Colonic mucosa (tissue), 4 donors: ENCODE data around the gene SERPINI1. TPM values are rescaled to one million over a fixed set of nuclear protein-coding genes. Genes with fewer than 3 reads are reported as not detected.

ENCODE experiments used
- DNase-seq: peaks from one replicate; pipeline ENCODE4 v3.0.0-alpha.2; 2020
- H3K27ac ChIP-seq: fragments of 200-600 bp; one replicate; pipeline ENCODE4 v1.8.0; 2021
- H3K27me3 ChIP-seq: fragments of 200-600 bp; one replicate; pipeline ENCODE4 v1.8.0; 2021
- H3K36me3 ChIP-seq: fragments of 200-600 bp; one replicate; pipeline ENCODE4 v1.8.0; 2021
- H3K4me1 ChIP-seq: fragments of 200-600 bp; one replicate; pipeline ENCODE4 v1.8.0; 2021; ENCODE audit warnings: mild to moderate bottlenecking
- H3K4me3 ChIP-seq: fragments of 200-600 bp; one replicate; pipeline ENCODE4 v1.8.0; 2021
- H3K9ac ChIP-seq, 2 donors: one replicate each; pipeline ENCODE4 v1.7.0; 2013; ENCODE audit warnings: control low read depth in 2 of 2, low read depth in 2 of 2, low read length in 2 of 2
- H3K9me3 ChIP-seq: fragments of 200-600 bp; one replicate; pipeline ENCODE4 v1.8.0; 2021
- intact Hi-C: fragments of 100-400 bp; cut with DNase I; formaldehyde crosslinking; loops from one replicate; pipeline ENCODE4 v1.14.1; 2022
- total RNA-seq, 2 donors: library from RNA; stranded (reverse); fragmentation: NEBNext Ultra II Directional in 1 of 2; extraction: Animal tissue kit (Norgen Biotek cat#: 25700) in 1 of 2; gene quantifications; one replicate each; pipeline ENCODE4 v1.2.1, GENCODE V29; 2021
- TF ChIP-seq, protein P1 (sequence below): fragments of 200-600 bp; IDR thresholded peaks from one replicate; pipeline ENCODE4 v1.8.0; 2022; ENCODE audit warnings: antibody characterized with exemption, mild to moderate bottlenecking
- donor health status: healthy.
- donor health status: DM: no; HTN: no; CAD: no.
- donor health status: DM: no; HTN: no; CAD: no.

Gene SERPINI1
- total RNA-seq, 2 donors from 2014 or later, result 1.1 to 1.3 TPM

DNA sequence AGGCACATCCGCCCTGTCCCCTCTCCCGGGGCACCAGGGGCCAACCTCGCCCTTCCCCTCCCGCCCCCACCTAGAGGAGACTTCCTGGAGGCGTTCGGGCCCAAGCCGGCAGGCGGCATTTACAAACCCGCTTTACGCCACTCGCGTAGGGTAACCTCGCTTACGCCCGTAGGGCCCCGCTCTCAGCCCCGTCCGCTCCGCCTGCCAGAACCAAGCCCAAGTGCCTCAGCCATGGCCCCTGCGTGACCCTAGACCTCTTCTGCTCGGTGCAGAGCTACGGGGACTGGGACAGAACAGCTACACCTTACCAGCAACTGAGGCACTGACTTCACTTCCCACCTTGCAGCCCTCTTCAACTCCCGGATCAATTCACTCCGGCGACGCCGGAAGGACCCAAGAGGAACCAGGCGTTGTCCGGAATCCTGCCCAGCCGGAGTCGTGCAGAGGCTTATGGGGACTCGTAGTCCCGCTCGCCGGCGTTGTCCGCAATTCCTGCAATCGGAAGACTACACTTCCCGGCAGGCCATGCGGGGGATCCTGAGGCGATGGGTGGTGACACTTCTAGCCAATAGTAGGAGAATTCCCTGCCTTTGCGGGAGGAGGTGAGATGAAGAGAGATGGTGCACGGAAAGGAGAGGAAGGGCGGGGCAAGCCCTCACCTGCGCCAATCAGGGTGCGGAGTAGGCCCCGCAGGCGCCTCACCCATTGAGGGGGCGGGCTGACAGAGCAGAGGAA is 856 bp upstream of the SERPINI1 start, which contains the start of gene PDCD10:
Gene PDCD10 (minus strand): TSS at position 395 of the 735 bp plus-strand sequence. CDS start 14,735 bp downstream, outside the sequence.
- Histone ChIP-seq H3K4me1 (peaks cover 4% of the 10 kb centered on the region), H3K9ac (peak within 1 kb of the TSS; percentile 85 to 88), H3K4me3 (peak within 1 kb of the TSS; percentile 86), H3K27ac (peak within 1 kb of the TSS; percentile 95), H3K9me3 (no peaks in the 10 kb centered on the region), H3K36me3 (no peaks in the 10 kb centered on the region), H3K27me3 (no peaks in the 10 kb centered on the region)
- peak; percentile 99 for DNase-seq
- intact Hi-C loops, result loop anchor here (10.0 kb wide), 1 partner anchor 310 kb away; no protein-coding TSS in a partner anchor
- TF ChIP-seq, protein P1, sequence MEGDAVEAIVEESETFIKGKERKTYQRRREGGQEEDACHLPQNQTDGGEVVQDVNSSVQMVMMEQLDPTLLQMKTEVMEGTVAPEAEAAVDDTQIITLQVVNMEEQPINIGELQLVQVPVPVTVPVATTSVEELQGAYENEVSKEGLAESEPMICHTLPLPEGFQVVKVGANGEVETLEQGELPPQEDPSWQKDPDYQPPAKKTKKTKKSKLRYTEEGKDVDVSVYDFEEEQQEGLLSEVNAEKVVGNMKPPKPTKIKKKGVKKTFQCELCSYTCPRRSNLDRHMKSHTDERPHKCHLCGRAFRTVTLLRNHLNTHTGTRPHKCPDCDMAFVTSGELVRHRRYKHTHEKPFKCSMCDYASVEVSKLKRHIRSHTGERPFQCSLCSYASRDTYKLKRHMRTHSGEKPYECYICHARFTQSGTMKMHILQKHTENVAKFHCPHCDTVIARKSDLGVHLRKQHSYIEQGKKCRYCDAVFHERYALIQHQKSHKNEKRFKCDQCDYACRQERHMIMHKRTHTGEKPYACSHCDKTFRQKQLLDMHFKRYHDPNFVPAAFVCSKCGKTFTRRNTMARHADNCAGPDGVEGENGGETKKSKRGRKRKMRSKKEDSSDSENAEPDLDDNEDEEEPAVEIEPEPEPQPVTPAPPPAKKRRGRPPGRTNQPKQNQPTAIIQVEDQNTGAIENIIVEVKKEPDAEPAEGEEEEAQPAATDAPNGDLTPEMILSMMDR, result no peak

GRCh38 chr3:167736264-167736787 is 805 bp downstream of the SERPINI1 start:
- Histone ChIP-seq H3K9ac (peak overlapping the region in 1 of 2 donors; percentile 88), H3K9me3 (no peaks in the 10 kb centered on the region), H3K36me3 (no peaks in the 10 kb centered on the region), H3K27ac (peak overlapping the region; percentile 95), H3K27me3 (no peaks in the 10 kb centered on the region), H3K4me3 (peak overlapping the region; percentile 86), H3K4me1 (peaks cover 4% of the 10 kb centered on the region)
- TF ChIP-seq, protein P1, result no peak
- intact Hi-C loops, result loop anchor here (10.0 kb wide), 1 partner anchor 308 kb away; no protein-coding TSS in a partner anchor
- DNase-seq, result no peak

GRCh38 chr3:167736997-167737396 is 1.5 kb downstream of the SERPINI1 start:
- DNase-seq, result no peak
- intact Hi-C loops, result loop anchor here (10.0 kb wide), 1 partner anchor 308 kb away; no protein-coding TSS in a partner anchor
- no peaks in the 10 kb centered on the region for H3K36me3 ChIP-seq
- TF ChIP-seq, protein P1, result no peak
- no peak overlapping the region for H3K27ac ChIP-seq
- no peaks in the 10 kb centered on the region for H3K9me3 ChIP-seq
- no peak overlapping the region for H3K4me3 ChIP-seq
- H3K9ac ChIP-seq, result no peak overlapping the region
- peaks cover 4% of the 10 kb centered on the region for H3K4me1 ChIP-seq
- no peaks in the 10 kb centered on the region for H3K27me3 ChIP-seq

DNA sequence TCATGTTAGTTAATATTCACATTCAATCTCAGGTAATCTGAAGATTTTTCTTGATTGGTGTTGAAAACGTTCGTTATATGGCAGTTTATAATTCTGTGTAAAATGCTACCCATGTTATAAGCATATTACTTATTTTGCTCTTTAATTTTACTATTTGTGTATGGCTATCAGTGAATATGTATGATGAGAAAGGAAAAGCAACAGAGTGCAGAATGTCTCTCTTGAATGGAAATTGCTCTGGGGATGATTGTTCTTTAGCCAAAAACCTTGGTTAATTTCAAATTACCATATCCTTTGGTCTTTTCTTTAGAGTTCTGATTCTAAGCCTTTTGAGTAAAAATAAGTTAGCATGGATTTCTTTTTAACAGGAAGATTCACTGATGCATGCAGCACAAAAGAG is 2.5 kb downstream of the SERPINI1 start:
- Histone ChIP-seq H3K9me3 (no peaks in the 10 kb centered on the region), H3K27ac (no peak overlapping the region), H3K27me3 (no peaks in the 10 kb centered on the region), H3K9ac (no peak overlapping the region), H3K36me3 (no peaks in the 10 kb centered on the region), H3K4me1 (peaks cover 4% of the 10 kb centered on the region), H3K4me3 (no peak overlapping the region)
- no peak for DNase-seq
- intact Hi-C loops, result loop anchor here (10.0 kb wide), 1 partner anchor 307 kb away; no protein-coding TSS in a partner anchor
- TF ChIP-seq, protein P1, result no peak

GRCh38 chr3:167739190-167739810 is 3.8 kb downstream of the SERPINI1 start:
- Histone ChIP-seq H3K36me3 (no peaks in the 10 kb centered on the region), H3K27ac (no peak overlapping the region), H3K9me3 (no peaks in the 10 kb centered on the region), H3K4me1 (peaks cover 4% of the 10 kb centered on the region), H3K4me3 (no peak overlapping the region), H3K9ac (no peak overlapping the region), H3K27me3 (no peaks in the 10 kb centered on the region)
- TF ChIP-seq, protein P1, result no peak
- no peak for DNase-seq
- intact Hi-C loops, result loop anchor here (10.0 kb wide), 1 partner anchor 306 kb away; no protein-coding TSS in a partner anchor
